ENCODE results near the gene DBF4B. TPM values are rescaled to one million over a fixed set of nuclear protein-coding genes. Genes with fewer than 3 reads are reported as not detected.
"Not testable (repeated sequence)": the region's sequence is repeated elsewhere in the genome, so short reads cannot be mapped to it uniquely, and the experiment has no call there.

The DBF4B gene
- total and polyA plus RNA-seq, 8 donors = 5.6 to 18.8 (median 15.9) TPM

DNA sequence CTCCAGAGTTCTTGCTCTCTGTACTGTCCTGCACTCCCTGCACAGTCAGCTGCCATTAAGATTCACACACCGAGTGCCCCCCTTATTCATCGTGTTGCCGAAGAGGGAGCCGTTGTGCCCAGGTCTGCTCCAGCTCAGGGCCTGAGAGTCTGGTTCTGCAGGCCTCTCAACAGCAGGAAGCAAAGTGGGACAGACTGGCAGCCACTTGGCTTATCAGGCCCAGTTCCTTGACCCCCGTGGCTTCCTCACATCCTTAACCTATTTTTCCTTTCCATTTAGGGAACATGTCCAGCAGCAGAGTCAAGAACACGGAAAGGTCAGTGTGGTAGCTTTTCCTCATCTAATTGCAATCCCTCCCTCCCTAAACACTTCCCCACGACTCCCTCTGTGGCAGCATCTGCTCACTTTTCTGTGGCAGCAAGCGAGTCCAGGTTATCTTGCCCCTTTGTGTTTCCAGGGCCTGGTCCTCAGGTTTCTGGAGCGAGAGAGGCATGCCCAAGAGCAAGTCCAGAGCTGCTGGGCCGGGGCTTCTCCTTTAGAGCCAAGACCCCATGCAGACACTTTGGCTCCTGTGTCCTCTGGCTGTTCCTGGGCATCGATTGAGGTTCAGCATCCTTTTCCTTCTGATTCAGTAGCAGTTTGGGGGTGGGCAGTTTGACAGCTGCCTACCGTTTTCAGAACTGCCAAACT is 28.2 kb downstream of the DBF4B start:
- H3K27me3 ChIP-seq = no peaks in the 10 kb centered on the region
- H3K36me3 ChIP-seq = peaks cover 0 to 39% of the 10 kb centered on the region in 2 donors
- H3K9me3 ChIP-seq = no peaks in the 10 kb centered on the region
- TF ChIP-seq, protein P1, sequence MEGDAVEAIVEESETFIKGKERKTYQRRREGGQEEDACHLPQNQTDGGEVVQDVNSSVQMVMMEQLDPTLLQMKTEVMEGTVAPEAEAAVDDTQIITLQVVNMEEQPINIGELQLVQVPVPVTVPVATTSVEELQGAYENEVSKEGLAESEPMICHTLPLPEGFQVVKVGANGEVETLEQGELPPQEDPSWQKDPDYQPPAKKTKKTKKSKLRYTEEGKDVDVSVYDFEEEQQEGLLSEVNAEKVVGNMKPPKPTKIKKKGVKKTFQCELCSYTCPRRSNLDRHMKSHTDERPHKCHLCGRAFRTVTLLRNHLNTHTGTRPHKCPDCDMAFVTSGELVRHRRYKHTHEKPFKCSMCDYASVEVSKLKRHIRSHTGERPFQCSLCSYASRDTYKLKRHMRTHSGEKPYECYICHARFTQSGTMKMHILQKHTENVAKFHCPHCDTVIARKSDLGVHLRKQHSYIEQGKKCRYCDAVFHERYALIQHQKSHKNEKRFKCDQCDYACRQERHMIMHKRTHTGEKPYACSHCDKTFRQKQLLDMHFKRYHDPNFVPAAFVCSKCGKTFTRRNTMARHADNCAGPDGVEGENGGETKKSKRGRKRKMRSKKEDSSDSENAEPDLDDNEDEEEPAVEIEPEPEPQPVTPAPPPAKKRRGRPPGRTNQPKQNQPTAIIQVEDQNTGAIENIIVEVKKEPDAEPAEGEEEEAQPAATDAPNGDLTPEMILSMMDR (IDR thresholded peaks at IDR 0.05) = no peak
- ATAC-seq = no peak
- H3K4me1 ChIP-seq = no peaks in the 10 kb centered on the region
- intact Hi-C loops (cut with DNase I) = no loop called here
- H3K27ac ChIP-seq = no peak overlapping the region
- no peak for DNase-seq
- no peak overlapping the region for H3K4me3 ChIP-seq

DNA sequence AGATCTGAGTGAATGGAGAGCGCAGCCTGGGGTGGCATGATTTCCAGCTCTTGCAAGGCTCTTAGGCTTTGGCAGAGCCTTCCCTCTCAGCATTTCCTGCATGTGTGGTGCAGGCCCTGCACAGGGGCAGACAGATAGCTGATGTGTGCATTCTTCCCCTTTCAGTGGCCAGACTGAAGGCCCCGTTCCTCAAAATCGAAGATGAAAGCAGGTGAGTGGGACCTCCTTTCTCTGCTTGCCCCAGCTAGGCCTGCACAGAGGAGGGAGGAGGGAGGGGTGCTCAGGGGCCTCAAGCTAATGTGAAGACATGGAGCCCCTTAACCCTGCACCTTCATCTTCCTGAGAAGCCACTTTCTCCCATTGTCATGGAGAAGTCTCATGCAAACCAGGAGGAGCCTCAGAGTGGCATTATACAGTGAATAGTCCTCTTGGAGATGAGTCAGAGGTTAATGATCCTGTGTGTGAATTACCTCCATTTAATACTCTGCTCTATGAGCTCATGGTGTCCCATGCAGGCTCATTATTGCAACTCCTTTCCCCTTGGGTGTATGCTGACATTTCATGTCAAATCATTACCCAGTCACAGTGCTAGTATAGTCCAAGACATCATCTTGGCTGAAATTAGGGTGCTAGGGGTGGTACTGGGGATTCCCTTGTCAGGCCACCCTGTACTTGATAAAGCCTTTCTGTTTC is 29.9 kb downstream of the DBF4B start:
- no peak overlapping the region for H3K4me3 ChIP-seq
- peaks cover 0 to 34% of the 10 kb centered on the region in 2 donors for H3K36me3 ChIP-seq
- no peak for DNase-seq
- H3K9me3 ChIP-seq = no peaks in the 10 kb centered on the region
- no peak overlapping the region for H3K27ac ChIP-seq
- no peaks in the 10 kb centered on the region for H3K27me3 ChIP-seq
- intact Hi-C loops (cut with DNase I) = no loop called here
- ATAC-seq = no peak
- no peaks in the 10 kb centered on the region for H3K4me1 ChIP-seq
- TF ChIP-seq, protein P1 (IDR thresholded peaks at IDR 0.05) = no peak

DNA sequence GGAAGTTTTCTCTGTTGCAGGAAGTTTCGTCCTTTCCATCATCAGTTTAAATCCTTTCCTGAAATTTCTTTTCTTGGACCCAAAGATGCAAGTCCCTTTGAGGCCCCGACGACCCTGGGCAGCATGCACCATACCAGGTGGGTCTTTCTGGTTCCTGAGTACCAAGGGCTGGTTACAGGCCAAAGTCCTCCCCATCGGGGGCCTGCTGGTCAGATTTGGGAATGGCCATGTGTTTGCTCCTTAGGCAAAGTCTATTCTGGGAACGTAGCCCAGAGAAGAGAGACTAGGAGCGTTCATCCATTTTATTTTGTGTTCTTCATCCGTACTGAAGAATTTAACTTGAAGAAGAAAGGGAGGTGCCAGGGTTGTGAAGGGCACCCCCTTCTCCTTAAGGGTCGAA is 32.9 kb downstream of the DBF4B start:
- H3K9me3 ChIP-seq = no peaks in the 10 kb centered on the region
- no peak for DNase-seq
- H3K36me3 ChIP-seq = peaks cover 0 to 24% of the 10 kb centered on the region in 2 donors
- no peaks in the 10 kb centered on the region for H3K27me3 ChIP-seq
- ATAC-seq = no peak
- intact Hi-C loops (cut with DNase I) = no loop called here
- no peak overlapping the region for H3K4me3 ChIP-seq
- TF ChIP-seq, protein P1 (IDR thresholded peaks at IDR 0.05) = no peak
- H3K4me1 ChIP-seq = no peaks in the 10 kb centered on the region
- no peak overlapping the region for H3K27ac ChIP-seq

DNA sequence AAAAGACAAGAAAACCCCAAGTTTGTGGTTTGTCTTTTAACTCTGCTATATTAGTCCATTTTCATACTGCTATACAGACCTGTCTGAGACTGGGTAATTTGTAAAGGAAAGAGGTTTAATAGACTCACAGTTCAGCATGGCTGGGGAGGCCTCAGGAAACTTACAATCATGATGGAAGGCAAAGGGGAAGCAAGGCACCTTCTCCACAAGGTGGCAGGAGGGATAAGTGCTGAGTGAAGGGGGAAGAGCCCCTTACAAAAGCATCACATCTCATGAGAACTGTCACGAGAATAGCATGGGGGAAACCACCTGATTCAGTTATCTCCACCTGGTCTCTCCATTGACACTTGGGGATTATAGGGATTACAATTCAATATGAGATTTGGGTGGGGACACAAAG is 36.8 kb downstream of the DBF4B start:
- ATAC-seq = no peak
- Histone ChIP-seq H3K4me1 (no peaks in the 10 kb centered on the region), H3K9me3 (no peaks in the 10 kb centered on the region), H3K27me3 (no peaks in the 10 kb centered on the region), H3K27ac (no peak overlapping the region), H3K36me3 (peaks cover 0 to 46% of the 10 kb centered on the region in 2 donors), H3K4me3 (no peak overlapping the region)
- intact Hi-C loops (cut with DNase I) = no loop called here
- DNase-seq = no peak
- TF ChIP-seq, protein P1 (IDR thresholded peaks at IDR 0.05) = no peak

DNA sequence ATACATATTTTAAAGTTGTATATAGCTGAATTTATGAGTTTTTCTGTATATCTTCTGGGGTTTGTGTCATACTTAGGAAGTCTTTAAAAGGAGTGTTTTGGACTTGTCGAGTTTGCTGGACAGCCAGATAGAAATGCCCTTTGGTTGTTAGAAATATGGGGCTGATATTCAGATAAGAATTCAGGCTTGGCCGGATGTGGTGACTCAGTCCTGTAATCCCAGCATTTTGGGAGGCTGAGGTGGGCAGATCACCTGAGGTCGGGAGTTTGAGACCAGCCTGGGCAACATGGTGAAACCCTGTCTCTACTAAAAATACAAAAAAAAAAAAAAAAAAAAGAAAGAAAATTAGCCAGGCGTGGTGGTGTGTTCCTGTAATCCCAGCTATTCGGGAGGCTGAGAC is 37.3 kb downstream of the DBF4B start:
- H3K4me1 ChIP-seq; H3K4me3 ChIP-seq; DNase-seq; H3K27me3 ChIP-seq; intact Hi-C loops (cut with DNase I); H3K27ac ChIP-seq; ATAC-seq; H3K9me3 ChIP-seq: not testable (repeated sequence)
- peaks cover 0 to 51% of the 10 kb centered on the region in 2 donors for H3K36me3 ChIP-seq

Data from left lung (tissue), 10 donors.